ENCODE results near the gene WIPF2. TPM values are rescaled to one million over a fixed set of nuclear protein-coding genes. Genes with fewer than 3 reads are reported as not detected.

WIPF2 gene
- total RNA-seq, 1 experiment from 2014 or later, result 30.4 TPM

- Histone ChIP-seq H3K9ac (ENCODE audit: low read length) (no peak overlapping the region), H3K27ac (ENCODE audit: low read depth, low read length) (no peak overlapping the region), H3K9me3 (ENCODE audit: control insufficient read depth in 1 of 2, insufficient read depth in 1 of 2, low read depth in 1 of 2, low read length in 2 of 2) (no peaks in the 10 kb centered on the region), H3K79me2 (ENCODE audit: insufficient read depth, low read length) (no peaks in the 10 kb centered on the region), H4K20me1 (ENCODE audit: insufficient read depth) (no peaks in the 10 kb centered on the region), H3K36me3 (ENCODE audit: control insufficient read depth in 1 of 2, insufficient read depth in 2 of 2, low read length in 2 of 2) (no peaks in the 10 kb centered on the region), H3K9me2 (ENCODE audit: insufficient read depth) (no peaks in the 10 kb centered on the region), H3K4me2 (ENCODE audit: low read length) (no peak overlapping the region), H2AFZ (ENCODE audit: low read depth, low read length, poor library complexity, severe bottlenecking) (no peak overlapping the region), H3K4me3 (replicated peaks in 1 of 2; ENCODE audit: low read depth in 1 of 2, low read length in 2 of 2) (no peak overlapping the region), H3K27me3 (ENCODE audit: insufficient read depth, low read length) (no peaks in the 10 kb centered on the region), H3K4me1 (ENCODE audit: control insufficient read depth in 1 of 2, insufficient read depth in 2 of 2, low read length in 2 of 2) (peaks cover 13 to 21% of the 10 kb centered on the region in 2 experiments)
- ChIA-PET CTCF (interaction anchor here (0.7 to 1.5 kb wide), 2 partner anchors 20 to 101 kb away, joined by 3 read pairs; no protein-coding TSS in a partner anchor), RAD21 (ENCODE audit: low non-redundant PET in 1 of 2, low total read pairs in 2 of 2, uncharacterized antibody in 2 of 2, unreplicated experiment in 2 of 2) (interaction anchor here in 1 of 2 experiments (1.0 kb wide), 1 partner anchor 156 kb away, joined by 3 read pairs; no protein-coding TSS in a partner anchor), POLR2A (interaction anchor here (0.7 kb wide), 1 partner anchor 1574 kb away, joined by 4 read pairs; no protein-coding TSS in a partner anchor)
- no peak for ATAC-seq
- no peak for DNase-seq (ENCODE audit: low read depth, low spot score)
- intact Hi-C loops (cut with micrococcal nuclease), result no loop called here
- no TSS peak for BruUV-seq (replicated peaks)
- TF ChIP-seq MAX (IDR thresholded peaks at IDR 0.05), result no peak
- TF ChIP-seq CBX3 (IDR thresholded peaks at IDR 0.05; ENCODE audit: low read depth), result no peak
- no peak for TF ChIP-seq POLR2A (IDR thresholded peaks at IDR 0.05; ENCODE audit: borderline replicate concordance, extremely low read depth, insufficient read depth, insufficient read length)
- no peak for TF ChIP-seq EZH2 (IDR thresholded peaks at IDR 0.05)
- no peak for TF ChIP-seq ZFX (IDR thresholded peaks at IDR 0.05)
- no peak for TF ChIP-seq YY1 (IDR thresholded peaks at IDR 0.05; ENCODE audit: extremely low read depth, insufficient replicate concordance, low read depth, low read length)
- TF ChIP-seq EZH2phosphoT487 (IDR thresholded peaks at IDR 0.05; ENCODE audit: borderline replicate concordance), result no peak
These were observed 20.5 kb upstream of the WIPF2 start for GRCh38 chr17:40198576-40198975.

- Histone ChIP-seq H3K9me3 (ENCODE audit: control insufficient read depth in 1 of 2, insufficient read depth in 1 of 2, low read depth in 1 of 2, low read length in 2 of 2) (no peaks in the 10 kb centered on the region), H3K27ac (ENCODE audit: low read depth, low read length) (no peak overlapping the region), H4K20me1 (ENCODE audit: insufficient read depth) (no peaks in the 10 kb centered on the region), H3K9ac (ENCODE audit: low read length) (no peak overlapping the region), H3K4me2 (ENCODE audit: low read length) (no peak overlapping the region), H3K4me3 (replicated peaks in 1 of 2; ENCODE audit: low read depth in 1 of 2, low read length in 2 of 2) (no peak overlapping the region), H3K79me2 (ENCODE audit: insufficient read depth, low read length) (no peaks in the 10 kb centered on the region), H3K9me2 (ENCODE audit: insufficient read depth) (no peaks in the 10 kb centered on the region), H3K36me3 (ENCODE audit: control insufficient read depth in 1 of 2, insufficient read depth in 2 of 2, low read length in 2 of 2) (no peaks in the 10 kb centered on the region), H3K4me1 (ENCODE audit: control insufficient read depth in 1 of 2, insufficient read depth in 2 of 2, low read length in 2 of 2) (peaks cover 2 to 7% of the 10 kb centered on the region in 2 experiments; a peak in 3 of 4 replicates), H3K27me3 (ENCODE audit: insufficient read depth, low read length) (no peaks in the 10 kb centered on the region), H2AFZ (ENCODE audit: low read depth, low read length, poor library complexity, severe bottlenecking) (no peak overlapping the region)
- RAD21 ChIA-PET (ENCODE audit: low non-redundant PET in 1 of 2, low total read pairs in 2 of 2, uncharacterized antibody in 2 of 2, unreplicated experiment in 2 of 2), result interaction anchor here in 1 of 2 experiments (0.9 kb wide), 1 partner anchor 152 kb away, joined by 3 read pairs; no protein-coding TSS in a partner anchor
- intact Hi-C loops (cut with micrococcal nuclease), result no loop called here
- BruUV-seq (replicated peaks), result no TSS peak
- DNase-seq (ENCODE audit: low read depth, low spot score) (no peak), ATAC-seq (no peak)
- TF ChIP-seq SRF (IDR thresholded peaks at IDR 0.05; ENCODE audit: low read depth) (no peak), TCF7L2 (IDR thresholded peaks at IDR 0.05; ENCODE audit: borderline replicate concordance, extremely low read depth, insufficient read depth, insufficient read length) (no peak), SP1 (IDR thresholded peaks at IDR 0.05; ENCODE audit: low read depth) (no peak), ATF3 (IDR thresholded peaks at IDR 0.05) (no peak), ELF1 (IDR thresholded peaks at IDR 0.05; ENCODE audit: borderline replicate concordance, low read depth) (no peak), MAX (IDR thresholded peaks at IDR 0.05) (no peak), FOSL1 (IDR thresholded peaks at IDR 0.05; ENCODE audit: low read depth) (no peak), JUND (IDR thresholded peaks at IDR 0.05) (no peak), RAD21 (IDR thresholded peaks at IDR 0.05; ENCODE audit: low read depth) (no peak), CTCF (IDR thresholded peaks at IDR 0.05 in 2 of 3, conservative IDR thresholded peaks at IDR 0.05 in 1 of 3; ENCODE audit: borderline replicate concordance in 1 of 3, insufficient read depth in 1 of 3, low read depth in 2 of 3, low read length in 2 of 3) (no peak), EZH2 (IDR thresholded peaks at IDR 0.05) (no peak), EZH2phosphoT487 (IDR thresholded peaks at IDR 0.05; ENCODE audit: borderline replicate concordance) (no peak), YY1 (IDR thresholded peaks at IDR 0.05; ENCODE audit: extremely low read depth, insufficient replicate concordance, low read depth, low read length) (no peak), CBX3 (IDR thresholded peaks at IDR 0.05; ENCODE audit: low read depth) (no peak), CEBPB (IDR thresholded peaks at IDR 0.05; ENCODE audit: low read depth) (no peak), POLR2AphosphoS5 (IDR thresholded peaks at IDR 0.05; ENCODE audit: low read depth, low read length) (no peak), EGR1 (IDR thresholded peaks at IDR 0.05; ENCODE audit: low read depth) (no peak)
- CTCF ChIA-PET, result interaction anchor here (2.4 to 2.5 kb wide), 2 partner anchors 16 to 91 kb away, joined by 8 to 9 read pairs; partner anchors contain the start of gene WIPF2
- POLR2A ChIA-PET, result no interaction called here
These were observed 16.0 kb upstream of the WIPF2 start for GRCh38 chr17:40203131-40203530.

Data from HCT116 (cell line).